DOHH2 (cell line): ENCODE measurements around the gene KRT74.

ENCODE experiments used
- H3F3A ChIP-seq: fragments of 200-600 bp; sonication (generic), shearing (Covaris generic); 2 replicates; pipeline ENCODE4 v1.6.0; 2016; ENCODE audit warnings: antibody characterized with exemption, mild to moderate bottlenecking; ENCODE audit not compliant: control insufficient read depth, insufficient read depth
- H3K27ac ChIP-seq: fragments of 200-600 bp; sonication (generic); 2 replicates; pipeline ENCODE4 v1.5.1; 2014; ENCODE audit warnings: low read depth, mild to moderate bottlenecking, low read length, moderate library complexity
- H3K27me3 ChIP-seq: fragments of 200-600 bp; sonication (generic); 2 replicates; pipeline ENCODE4 v1.6.1; 2014; ENCODE audit warnings: mild to moderate bottlenecking, low read length, mixed read lengths; ENCODE audit not compliant: control insufficient read depth
- H3K36me3 ChIP-seq: fragments of 200-600 bp; sonication (generic); 2 replicates; pipeline ENCODE4 v1.6.1; 2014; ENCODE audit warnings: mild to moderate bottlenecking, low read length, moderate library complexity, mixed read lengths; ENCODE audit not compliant: control insufficient read depth
- H3K4me1 ChIP-seq: fragments of 200-600 bp; sonication (generic); 2 replicates; pipeline ENCODE4 v1.6.1; 2014; ENCODE audit warnings: mild to moderate bottlenecking, low read length, mixed read lengths; ENCODE audit not compliant: control insufficient read depth
- H3K4me2 ChIP-seq: fragments of 200-600 bp; sonication (generic); 2 replicates; pipeline ENCODE4 v1.6.0; 2014; ENCODE audit warnings: mild to moderate bottlenecking, low read length, moderate library complexity
- H3K4me3 ChIP-seq: fragments of 200-600 bp; sonication (generic); 2 replicates; pipeline ENCODE4 v1.5.1; 2014; ENCODE audit warnings: mild to moderate bottlenecking, low read length, mixed read lengths
- H3K79me2 ChIP-seq: fragments of 200-600 bp; sonication (generic); 2 replicates; pipeline ENCODE4 v1.6.1; 2014; ENCODE audit warnings: mild to moderate bottlenecking, low read length, mixed read lengths; ENCODE audit not compliant: control insufficient read depth
- H3K9me2 ChIP-seq: fragments of 200-600 bp; sonication (generic); replicated peaks from 2 replicates; pipeline ENCODE4 v1.6.1; 2014; ENCODE audit warnings: mild to moderate bottlenecking, low read length, mixed read lengths; ENCODE audit not compliant: control insufficient read depth
- H3K9me3 ChIP-seq: fragments of 200-600 bp; sonication (generic); 2 replicates; pipeline ENCODE4 v1.6.1; 2014; ENCODE audit warnings: antibody characterized with exemption, low read length, mixed read lengths; ENCODE audit not compliant: control insufficient read depth, insufficient read depth
- H4K20me1 ChIP-seq: fragments of 200-600 bp; sonication (generic); 2 replicates; pipeline ENCODE4 v1.6.0; 2014; ENCODE audit warnings: low read depth, mild to moderate bottlenecking, antibody characterized with exemption, low read length, moderate library complexity; ENCODE audit not compliant: control insufficient read depth, insufficient read depth
- CTCF ChIP-seq: fragments of 200-600 bp; sonication (generic); IDR thresholded peaks from one replicate; pipeline ENCODE4 v1.5.1; 2014; ENCODE audit warnings: antibody characterized with exemption, mild to moderate bottlenecking, low read depth, low read length; ENCODE audit not compliant: poor library complexity, severe bottlenecking
- EZH2phosphoT487 ChIP-seq: fragments of 200-600 bp; sonication (generic); IDR thresholded peaks from 2 replicates; pipeline ENCODE4 v1.6.1; 2017; ENCODE audit warnings: borderline replicate concordance, mild to moderate bottlenecking, antibody characterized with exemption, low read length, moderate library complexity, mixed read lengths

KRT74 gene

GRCh38 chr12:52517888-52518287 is 55.8 kb downstream of the KRT74 start:
- Histone ChIP-seq H3K36me3 (no peaks in the 10 kb centered on the region), H3K27me3 (no peaks in the 10 kb centered on the region; the same call in 1 of the 2 replicates), H3K4me1 (no peaks in the 10 kb centered on the region), H3K4me2 (no peak overlapping the region), H3K4me3 (no peak overlapping the region), H3K27ac (no peak overlapping the region), H3K9me3 (no peaks in the 10 kb centered on the region), H4K20me1 (0 out of 2 replicates have a peak, but pooled peaks cover 3% of the 10 kb centered on the region), H3K79me2 (no peaks in the 10 kb centered on the region), H3K9me2 (no peaks in the 10 kb centered on the region), H3F3A (no peaks in the 10 kb centered on the region)
- TF ChIP-seq EZH2phosphoT487 = no peak

DNA sequence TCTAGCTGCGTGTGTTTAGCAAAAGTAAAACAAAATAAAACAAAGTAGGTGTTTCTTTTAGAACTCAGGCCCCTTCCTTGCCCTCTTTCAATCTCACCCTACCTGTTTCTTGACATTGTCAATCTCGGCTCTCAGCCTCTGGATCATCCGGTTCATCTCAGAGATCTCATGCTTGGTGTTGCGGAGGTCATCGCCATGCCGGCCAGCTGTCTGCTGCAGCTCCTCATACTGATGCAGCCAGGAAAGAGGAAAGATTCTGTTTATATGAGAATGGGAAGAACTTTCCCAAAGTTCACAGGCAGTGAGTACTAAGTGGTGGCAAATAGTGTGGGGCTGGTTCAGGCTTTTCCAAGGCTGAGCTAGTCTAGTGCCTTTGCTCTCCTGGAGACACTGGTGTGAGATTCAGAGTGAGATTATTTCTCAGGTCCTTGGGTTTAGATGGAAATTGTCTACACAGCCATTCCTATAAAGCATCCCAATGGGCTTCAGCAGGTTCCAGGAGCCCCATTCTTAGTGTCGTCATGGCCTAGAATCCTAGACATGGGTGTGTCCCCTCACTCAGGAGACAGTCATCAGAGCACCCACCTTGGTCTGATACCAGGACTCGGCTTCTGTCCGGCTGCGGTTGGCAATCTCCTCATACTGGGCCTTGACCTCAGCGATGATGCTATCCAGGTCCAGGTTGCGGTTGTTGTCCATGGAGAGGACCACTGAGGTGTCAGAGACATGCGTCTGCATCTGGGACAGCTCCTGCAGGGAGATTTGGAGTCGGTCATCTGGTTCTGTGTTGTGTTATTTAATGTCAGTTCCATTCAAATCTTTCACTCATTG is 56.4 kb downstream of the KRT74 start:
- no peak overlapping the region for H3K4me2 ChIP-seq
- no peaks in the 10 kb centered on the region for H3F3A ChIP-seq
- H3K27ac ChIP-seq = no peak overlapping the region
- H3K27me3 ChIP-seq = no peaks in the 10 kb centered on the region; the same call in 1 of the 2 replicates
- H3K4me1 ChIP-seq = no peaks in the 10 kb centered on the region
- H3K4me3 ChIP-seq = no peak overlapping the region
- no peaks in the 10 kb centered on the region for H3K79me2 ChIP-seq
- H3K9me2 ChIP-seq = no peaks in the 10 kb centered on the region
- no peak for TF ChIP-seq EZH2phosphoT487
- no peak for TF ChIP-seq CTCF
- no peaks in the 10 kb centered on the region for H3K9me3 ChIP-seq
- 0 out of 2 replicates have a peak, but pooled peaks cover 3% of the 10 kb centered on the region for H4K20me1 ChIP-seq
- no peaks in the 10 kb centered on the region for H3K36me3 ChIP-seq

- Histone ChIP-seq H3K36me3 (no peaks in the 10 kb centered on the region), H3K27me3 (no peaks in the 10 kb centered on the region; the same call in 1 of the 2 replicates), H3K9me2 (no peaks in the 10 kb centered on the region), H3K4me3 (no peak overlapping the region), H3F3A (no peaks in the 10 kb centered on the region), H3K9me3 (no peaks in the 10 kb centered on the region), H3K79me2 (no peaks in the 10 kb centered on the region), H3K4me1 (no peaks in the 10 kb centered on the region), H3K4me2 (no peak overlapping the region), H3K27ac (no peak overlapping the region), H4K20me1 (0 out of 2 replicates have a peak, but pooled peaks cover 3% of the 10 kb centered on the region)
- TF ChIP-seq EZH2phosphoT487 = no peak
- no peak for TF ChIP-seq CTCF
These were observed 57.5 kb downstream of the KRT74 start for GRCh38 chr12:52515927-52516831.
